Left ventricle myocardium inferior (tissue), 1 donor: Measurements from ENCODE around the gene ANKFY1. TPM values are rescaled to one million over a fixed set of nuclear protein-coding genes. Genes with fewer than 3 reads are reported as not detected.
"Not testable (repeated sequence)": the region's sequence is repeated elsewhere in the genome, so short reads cannot be mapped to it uniquely, and the experiment has no call there.

Experiments
- DNase-seq: peaks from one replicate; pipeline ENCODE4 v3.0.0-alpha.2; 2020
- H3K27ac ChIP-seq: fragments of 200-600 bp; replicated peaks from 2 replicates; pipeline ENCODE4 v1.8.0; 2021
- H3K27me3 ChIP-seq: fragments of 200-600 bp; 2 replicates; pipeline ENCODE4 v1.8.0; 2021; ENCODE audit warnings: low read depth
- H3K36me3 ChIP-seq: fragments of 200-600 bp; 2 replicates; pipeline ENCODE4 v1.8.0; 2021
- H3K4me1 ChIP-seq: fragments of 200-600 bp; 2 replicates; pipeline ENCODE4 v1.8.0; 2021
- H3K4me3 ChIP-seq: fragments of 200-600 bp; 2 replicates; pipeline ENCODE4 v1.8.0; 2021; ENCODE audit warnings: mild to moderate bottlenecking, moderate library complexity
- H3K9me3 ChIP-seq: fragments of 200-600 bp; replicated peaks from 2 replicates; pipeline ENCODE4 v1.8.0; 2021
- CTCF ChIP-seq: fragments of 200-600 bp; IDR thresholded peaks from 2 replicates; pipeline ENCODE4 v1.8.0; 2021; ENCODE audit warnings: antibody characterized with exemption, mild to moderate bottlenecking, borderline replicate concordance
- intact Hi-C: fragments of 100-400 bp; cut with micrococcal nuclease; formaldehyde crosslinking; loops from one replicate; pipeline ENCODE4 v1.11.0; 2022
- total RNA-seq: library from RNA; stranded (reverse); fragmentation: NEBNext Ultra II Directional; extraction: Animal tissue kit (Norgen Biotek cat#: 25700); gene quantifications from one replicate; pipeline ENCODE4 v1.2.1, GENCODE V29; 2021
- donor health status: DM: no; HTN: yes; CAD: no; lungs with severe emphysema.

The ANKFY1 gene
- total RNA-seq, 1 donor from 2014 or later = 22.9 TPM

GRCh38 chr17:4140125-4140524 lies 123.7 kb downstream of the ANKFY1 start:
- DNase-seq = no peak
- Histone ChIP-seq H3K27me3 (no peaks in the 10 kb centered on the region), H3K27ac (no peak overlapping the region), H3K36me3 (no peaks in the 10 kb centered on the region), H3K4me1 (peaks cover 82% of the 10 kb centered on the region), H3K9me3 (no peaks in the 10 kb centered on the region), H3K4me3 (no peak overlapping the region)
- intact Hi-C loops = no loop called here
- TF ChIP-seq CTCF = no peak

GRCh38 chr17:4138906-4139526 lies 124.8 kb downstream of the ANKFY1 start:
- H3K4me3 ChIP-seq, intact Hi-C loops, H3K9me3 ChIP-seq, H3K27ac ChIP-seq, H3K36me3 ChIP-seq, H3K27me3 ChIP-seq, DNase-seq: not testable (repeated sequence)
- peaks cover 83% of the 10 kb centered on the region for H3K4me1 ChIP-seq

DNA sequence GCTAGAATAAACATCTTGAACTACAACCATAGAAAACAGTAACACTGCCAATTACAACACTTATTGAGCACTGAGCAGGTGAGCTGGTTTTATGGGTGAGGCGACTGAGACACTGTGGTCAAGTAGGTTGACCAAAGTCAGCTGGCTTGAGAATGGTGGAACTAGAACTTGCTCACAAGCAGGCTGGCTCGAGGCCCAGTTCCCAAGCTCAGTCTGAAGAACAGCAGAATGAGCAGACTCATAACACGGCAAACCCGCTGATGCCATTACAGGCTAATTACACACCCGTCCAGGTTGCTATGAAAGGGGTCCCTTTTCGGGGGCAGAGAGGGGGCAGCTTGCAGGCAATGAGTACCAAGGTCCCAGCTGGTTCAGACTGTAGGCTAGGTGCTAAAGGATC lies 127.4 kb downstream of the ANKFY1 start:
- DNase-seq = peak; percentile 33
- Histone ChIP-seq H3K4me3 (no peak overlapping the region), H3K27me3 (no peaks in the 10 kb centered on the region), H3K27ac (no peak overlapping the region), H3K4me1 (peaks cover 74% of the 10 kb centered on the region), H3K9me3 (no peaks in the 10 kb centered on the region), H3K36me3 (no peaks in the 10 kb centered on the region)
- intact Hi-C loops = no loop called here
- TF ChIP-seq CTCF = no peak

DNA sequence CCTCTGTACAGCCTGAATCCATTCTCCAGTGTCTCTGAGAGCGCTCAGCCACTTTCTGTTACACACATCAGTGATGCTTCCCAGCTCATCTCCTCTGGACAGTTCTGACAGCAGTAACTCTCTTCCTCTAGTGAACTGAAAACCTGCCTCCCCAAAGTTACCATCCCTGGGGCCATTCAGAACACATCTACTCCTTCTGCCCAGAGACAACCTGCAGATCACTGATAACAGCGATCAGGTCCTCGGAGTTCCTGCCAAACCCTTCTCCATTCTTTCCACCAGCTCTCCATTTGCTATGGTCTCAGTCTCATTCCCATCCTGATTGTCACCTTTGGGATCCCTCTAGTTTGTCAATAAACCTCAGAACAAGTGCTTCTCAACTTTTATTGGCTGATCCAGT lies 128.3 kb downstream of the ANKFY1 start:
- no peak for TF ChIP-seq CTCF
- H3K4me1 ChIP-seq = peaks cover 74% of the 10 kb centered on the region
- H3K27ac ChIP-seq = no peak overlapping the region

GRCh38 chr17:4134721-4135120 lies 129.1 kb downstream of the ANKFY1 start:
- Histone ChIP-seq H3K4me3 (no peak overlapping the region), H3K36me3 (no peaks in the 10 kb centered on the region), H3K27ac (no peak overlapping the region), H3K4me1 (peaks cover 69% of the 10 kb centered on the region), H3K27me3 (no peaks in the 10 kb centered on the region), H3K9me3 (no peaks in the 10 kb centered on the region)
- DNase-seq = no peak
- intact Hi-C loops = no loop called here
- no peak for TF ChIP-seq CTCF

More for the DNA sequence above, 128.3 kb downstream of the ANKFY1 start:
- no peak for DNase-seq
- intact Hi-C loops = no loop called here
- H3K4me3 ChIP-seq = no peak overlapping the region
- no peaks in the 10 kb centered on the region for H3K27me3 ChIP-seq
- H3K36me3 ChIP-seq = no peaks in the 10 kb centered on the region
- no peaks in the 10 kb centered on the region for H3K9me3 ChIP-seq

- peak overlapping the region; percentile 36 for H3K27ac ChIP-seq
- TF ChIP-seq CTCF = no peak
- no peaks in the 10 kb centered on the region for H3K36me3 ChIP-seq
- intact Hi-C loops = no loop called here
- DNase-seq = no peak
- H3K27me3 ChIP-seq = no peaks in the 10 kb centered on the region
- H3K4me3 ChIP-seq = no peak overlapping the region
- H3K4me1 ChIP-seq = peaks cover 40% of the 10 kb centered on the region
- no peaks in the 10 kb centered on the region for H3K9me3 ChIP-seq
Observed at GRCh38 chr17:4130715-4131114, 133.1 kb downstream of the ANKFY1 start.
